GM19240 (cell line): ENCODE results near the gene ATP6V0A4.
"Not testable (repeated sequence)": the region's sequence is repeated elsewhere in the genome, so short reads cannot be mapped to it uniquely, and the experiment has no call there.

Experiments used
- DNase-seq: peaks from one replicate; pipeline ENCODE4 v3.0.0; 2011; ENCODE audit warnings: low spot score; ENCODE audit not compliant: insufficient read length

ATP6V0A4 gene

DNA sequence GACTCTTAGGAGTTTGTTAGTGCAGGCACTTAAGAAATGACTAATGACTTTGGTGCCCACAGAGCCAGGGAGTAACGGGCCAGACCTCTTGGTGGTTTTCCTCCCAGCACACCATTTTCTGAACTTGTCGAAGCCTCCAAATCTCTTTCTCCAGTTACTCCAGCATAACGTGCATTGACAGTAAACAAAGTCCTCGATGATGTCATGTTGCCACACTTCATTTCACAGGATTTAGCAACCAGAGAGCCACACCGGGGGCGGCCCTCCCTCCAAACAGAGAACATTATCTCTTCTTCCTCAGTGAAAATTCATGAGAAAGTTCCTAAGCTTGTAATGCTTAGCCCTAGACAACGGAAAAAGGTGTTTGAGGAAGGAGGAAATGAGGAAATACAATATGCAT, 92.8 kb downstream of the ATP6V0A4 start:
- no peak for DNase-seq

DNA sequence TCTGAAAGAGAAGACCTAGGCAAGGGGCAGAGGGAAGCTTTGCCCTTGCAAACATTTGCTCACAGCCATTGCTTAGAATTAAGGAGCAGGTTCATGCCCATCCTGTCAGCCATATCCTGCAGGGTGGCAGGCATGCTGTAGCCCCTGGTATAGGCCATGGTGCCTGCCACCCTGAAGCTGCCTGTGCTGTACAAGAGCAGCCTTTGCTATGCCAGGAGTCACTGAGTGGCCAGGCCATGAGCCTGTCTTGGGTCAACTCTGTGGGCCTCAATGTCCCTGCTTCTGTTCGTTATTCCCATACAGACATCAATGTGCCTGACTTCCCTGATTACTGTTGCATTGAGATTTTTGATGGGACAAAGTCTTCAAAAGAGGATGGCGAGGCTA, 96.5 kb downstream of the ATP6V0A4 start:
- no peak for DNase-seq

DNA sequence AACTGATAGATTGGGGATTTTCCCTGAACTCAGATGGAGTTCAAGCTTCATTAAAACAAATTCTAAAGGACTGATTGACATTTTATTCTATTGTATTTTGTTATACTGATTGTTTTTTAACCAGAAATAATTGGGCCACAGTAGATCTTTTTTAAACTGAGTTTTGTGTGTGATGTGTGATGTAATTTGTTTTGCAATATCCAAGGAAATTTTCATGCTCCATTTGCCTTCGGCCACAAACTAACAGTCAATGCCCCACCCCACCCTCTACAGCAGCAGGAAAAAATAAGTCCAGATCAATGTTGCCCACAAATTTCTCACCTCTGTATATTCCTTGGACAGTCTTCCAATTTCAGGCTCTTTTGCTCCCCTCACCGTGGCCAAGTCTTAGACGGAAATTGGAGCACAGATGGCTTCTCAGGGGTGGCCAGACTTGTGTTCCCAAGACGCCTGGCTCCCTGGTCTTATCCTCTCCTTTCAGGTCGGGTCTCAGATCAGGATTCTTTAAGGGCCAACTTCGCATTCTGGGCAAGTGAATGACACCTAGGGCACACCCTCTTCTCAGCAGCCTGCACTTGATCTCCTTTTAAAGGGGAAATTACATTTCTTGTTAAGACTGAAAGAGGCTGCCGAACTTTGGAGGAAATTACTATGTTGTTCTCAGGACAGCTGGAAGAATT, 97.0 kb downstream of the ATP6V0A4 start, which contains the start of gene SVOPL:
TSS of gene SVOPL (minus strand) at position 506 of the 680 bp plus-strand sequence. CDS start 22,317 bp downstream, outside the sequence.
- DNase-seq = no peak

DNA sequence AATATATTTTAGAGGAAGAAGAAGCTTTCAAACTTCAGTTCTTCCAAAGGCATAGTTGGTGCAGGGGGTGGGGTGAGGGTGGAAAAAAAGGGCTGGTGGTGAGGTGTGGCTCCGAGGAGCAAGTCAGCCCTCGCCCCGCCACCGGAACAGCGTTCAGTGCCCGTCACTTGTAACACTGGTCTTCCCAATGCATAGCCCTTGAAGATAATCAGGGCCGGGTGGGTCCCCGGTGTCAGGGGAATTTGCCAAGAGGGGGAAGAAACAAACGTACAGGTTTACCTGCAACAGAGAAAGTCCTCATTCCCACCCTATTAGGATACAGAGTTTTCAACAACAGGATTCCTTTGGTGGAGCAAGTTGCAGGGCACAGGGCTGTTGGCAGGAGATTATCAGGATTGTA, 98.3 kb downstream of the ATP6V0A4 start:
- no peak for DNase-seq

DNA sequence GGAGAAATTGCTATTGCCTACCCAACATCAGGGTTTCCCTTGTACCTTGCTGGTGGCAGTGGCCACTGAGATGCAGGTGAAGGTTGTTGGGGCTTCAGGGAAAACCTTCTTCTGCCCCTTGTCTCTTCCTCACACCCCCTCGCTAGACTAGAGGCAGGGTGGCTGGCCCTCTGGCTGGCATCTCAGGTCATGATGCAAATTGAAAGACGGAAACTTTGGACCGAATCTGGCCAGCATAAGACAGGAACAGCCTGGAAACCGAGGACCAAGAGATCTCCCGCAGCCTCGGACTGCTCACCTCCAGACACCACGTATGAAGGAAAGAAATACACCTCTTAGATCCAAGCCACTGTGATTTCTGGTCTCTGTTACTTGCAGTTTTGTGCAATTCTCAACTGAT, 99.7 kb downstream of the ATP6V0A4 start:
- no peak for DNase-seq

DNA sequence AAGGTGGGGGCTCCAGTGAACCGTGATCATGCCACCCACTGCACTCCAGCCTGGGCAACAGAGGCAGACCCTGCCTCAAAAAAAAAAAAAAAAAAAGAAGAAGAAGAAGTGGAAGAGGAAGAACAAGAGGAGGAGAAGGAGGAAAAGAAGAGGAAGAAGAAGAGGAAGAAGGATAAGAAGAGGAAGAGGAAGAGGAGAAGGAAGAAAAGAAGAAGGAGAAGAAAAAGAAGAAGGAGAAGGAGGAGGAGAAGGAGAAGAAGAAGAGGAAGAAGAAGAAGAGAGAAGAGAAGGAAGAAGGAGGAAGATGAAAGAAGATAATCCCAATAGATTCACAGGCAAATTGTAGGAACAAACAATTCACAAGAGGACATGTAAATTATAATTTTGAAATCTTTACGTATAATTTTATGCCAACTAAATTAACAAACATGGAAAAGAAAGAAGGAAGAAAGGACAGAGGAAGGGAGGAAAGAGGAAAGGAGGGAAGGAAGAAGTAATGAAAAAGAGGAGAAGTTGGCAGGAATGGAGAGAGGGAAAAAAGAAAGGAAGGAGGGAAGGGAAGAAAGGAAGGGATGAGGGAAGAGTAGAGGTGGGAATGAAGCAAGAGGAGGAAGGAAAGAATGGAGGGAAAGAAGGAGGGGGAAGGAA, 100.3 kb downstream of the ATP6V0A4 start:
- no peak for DNase-seq

DNA sequence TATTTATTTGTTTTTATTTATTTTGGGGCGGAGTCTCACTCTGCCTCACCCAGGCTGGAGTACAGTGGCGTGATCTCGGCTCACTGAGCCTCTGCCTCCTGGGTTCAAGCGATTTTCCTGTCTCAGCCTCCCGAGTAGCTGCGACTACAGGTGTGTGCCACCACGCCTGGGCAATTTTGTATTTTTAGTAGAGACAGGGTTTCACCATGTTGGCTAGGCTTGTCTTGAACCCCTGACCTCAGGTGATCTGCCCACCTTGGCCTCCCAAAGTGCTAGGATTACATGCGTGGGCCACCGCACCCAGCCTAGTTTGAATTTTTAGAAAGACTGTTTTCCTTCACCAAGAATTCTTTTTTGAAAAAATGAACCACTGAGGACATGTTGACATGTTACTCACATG, 102.2 kb downstream of the ATP6V0A4 start:
- not testable (repeated sequence) for DNase-seq

DNA sequence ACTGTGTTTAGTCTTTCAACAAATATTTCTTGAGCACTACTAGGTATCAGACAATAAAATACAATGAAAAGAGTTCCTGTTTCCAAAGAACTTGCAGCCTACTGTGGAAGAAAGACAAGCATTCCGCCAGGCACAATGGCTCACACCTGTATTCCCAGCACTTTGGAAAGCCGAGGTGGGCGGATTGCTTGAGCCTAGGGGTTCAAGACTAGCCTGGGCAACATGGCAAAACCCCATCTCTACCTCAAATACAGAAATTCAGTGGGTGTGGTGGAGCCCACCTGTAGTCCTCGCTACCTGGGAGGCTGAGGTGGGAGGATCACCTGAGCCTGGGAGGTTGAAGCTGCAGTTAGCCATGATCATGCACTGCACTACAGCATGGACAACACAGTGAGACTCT, 102.9 kb downstream of the ATP6V0A4 start:
- no peak for DNase-seq

DNA sequence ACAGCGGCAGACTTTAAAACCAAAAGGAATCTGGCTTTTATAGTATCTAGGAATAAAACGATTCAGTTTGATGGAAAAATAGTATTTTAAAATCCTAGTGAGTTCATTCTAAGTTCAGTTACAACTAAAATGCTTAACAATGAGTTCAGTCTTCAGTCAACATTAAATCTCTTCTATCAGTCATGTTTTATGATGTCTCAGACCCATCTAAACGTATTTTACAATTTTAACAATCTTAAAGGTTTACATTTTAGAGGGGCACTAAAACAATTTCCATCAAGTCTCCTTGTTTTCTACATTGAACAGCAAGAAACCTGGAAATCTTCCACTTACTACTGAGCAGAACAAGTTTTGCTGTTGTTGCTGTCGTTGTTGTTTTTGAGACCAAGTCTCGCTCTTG, 106.8 kb downstream of the ATP6V0A4 start:
- DNase-seq = no peak

DNA sequence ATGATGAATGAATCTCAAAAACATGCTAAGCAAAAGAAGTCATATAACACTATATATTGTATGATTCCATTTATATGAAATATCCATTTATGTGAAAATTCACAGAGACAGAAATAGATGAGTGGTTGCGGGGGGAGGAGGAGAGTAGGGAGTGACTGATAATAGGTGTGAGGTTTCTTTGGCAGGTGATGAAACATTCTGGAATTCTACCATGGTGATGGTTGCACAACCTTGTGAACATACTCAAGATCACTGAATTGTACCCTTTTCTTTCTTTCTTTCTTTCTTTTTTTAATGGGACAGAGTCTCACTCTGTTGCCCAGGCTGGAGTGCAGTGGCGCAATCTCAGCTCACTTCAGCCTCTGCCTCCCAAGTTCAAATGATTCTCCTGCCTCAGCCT, 107.5 kb downstream of the ATP6V0A4 start:
- no peak for DNase-seq

DNA sequence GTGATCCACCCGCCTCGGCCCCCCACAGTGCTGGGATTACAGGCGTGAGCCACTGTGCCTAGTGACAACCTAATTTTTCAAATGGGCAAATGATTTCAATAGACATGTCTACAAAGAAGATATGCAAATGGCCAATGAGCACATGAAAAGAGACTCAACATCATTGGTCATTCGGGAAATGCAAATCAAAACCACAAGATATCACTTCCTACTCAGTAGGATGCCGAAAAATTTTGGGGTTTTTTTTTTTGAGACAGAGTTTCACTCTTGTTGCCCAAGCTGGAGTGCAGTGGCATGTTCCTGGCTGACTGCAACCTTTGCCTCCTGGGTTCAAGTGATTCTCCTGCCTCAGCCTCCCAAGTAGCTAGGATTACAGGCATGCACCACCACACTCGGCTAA, 110.0 kb downstream of the ATP6V0A4 start:
- DNase-seq = not testable (repeated sequence)

DNA sequence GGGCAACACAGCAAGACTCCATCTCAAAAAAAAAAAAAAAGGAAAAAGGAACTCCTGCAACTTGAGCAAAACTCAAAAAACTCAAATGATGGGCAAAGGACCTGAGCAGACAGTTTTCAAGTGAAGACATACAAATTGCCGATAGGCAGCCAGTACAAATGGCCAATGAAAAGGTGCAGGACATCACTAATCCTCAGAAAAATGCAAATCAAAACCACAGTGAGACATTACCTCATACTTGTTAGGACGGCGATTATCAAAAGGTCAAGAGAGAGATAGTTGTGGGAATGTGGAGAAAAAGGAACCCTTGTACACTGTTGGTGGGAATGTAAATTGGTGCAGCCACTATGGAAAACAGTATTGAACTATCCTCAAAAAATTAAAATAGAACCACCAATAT, 113.7 kb downstream of the ATP6V0A4 start:
- DNase-seq = no peak

DNA sequence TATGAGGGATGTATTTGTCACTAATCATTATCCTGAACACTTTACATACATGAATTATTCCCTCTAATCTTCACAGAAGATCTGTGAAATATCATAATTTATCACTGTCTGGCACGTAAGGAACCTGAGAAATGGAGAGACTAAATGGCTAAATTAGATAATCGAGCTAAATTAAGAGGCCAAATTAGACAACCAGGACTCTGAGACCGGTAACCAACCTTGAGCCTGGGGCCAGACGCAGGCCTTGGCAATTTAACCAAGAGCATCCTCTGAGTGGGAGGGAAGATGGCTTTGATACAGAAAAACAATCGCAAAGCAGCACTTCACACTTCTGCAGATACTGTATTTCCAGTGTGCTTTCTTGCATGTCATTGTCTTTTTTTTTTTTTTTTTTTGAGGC, 118.2 kb downstream of the ATP6V0A4 start:
- no peak for DNase-seq

DNA sequence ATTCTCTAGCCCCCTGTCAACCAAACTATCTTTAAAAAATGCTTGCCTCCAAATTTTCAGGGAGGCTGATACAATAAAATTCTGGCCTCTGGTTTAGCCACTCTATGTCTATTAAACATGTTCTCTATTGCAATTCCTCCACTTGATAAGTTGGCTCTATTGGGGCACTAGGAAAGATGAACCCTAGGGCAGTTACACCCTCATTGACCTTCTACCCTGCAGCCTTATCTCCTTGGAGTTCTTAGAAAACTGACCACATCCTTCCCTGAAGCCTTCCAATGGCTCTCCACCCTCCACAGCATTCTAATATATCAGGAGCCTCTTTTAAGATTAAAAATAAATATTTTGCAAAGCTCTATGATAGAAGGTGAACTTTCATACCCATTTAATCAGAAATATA, 127.4 kb downstream of the ATP6V0A4 start:
- DNase-seq = no peak

DNA sequence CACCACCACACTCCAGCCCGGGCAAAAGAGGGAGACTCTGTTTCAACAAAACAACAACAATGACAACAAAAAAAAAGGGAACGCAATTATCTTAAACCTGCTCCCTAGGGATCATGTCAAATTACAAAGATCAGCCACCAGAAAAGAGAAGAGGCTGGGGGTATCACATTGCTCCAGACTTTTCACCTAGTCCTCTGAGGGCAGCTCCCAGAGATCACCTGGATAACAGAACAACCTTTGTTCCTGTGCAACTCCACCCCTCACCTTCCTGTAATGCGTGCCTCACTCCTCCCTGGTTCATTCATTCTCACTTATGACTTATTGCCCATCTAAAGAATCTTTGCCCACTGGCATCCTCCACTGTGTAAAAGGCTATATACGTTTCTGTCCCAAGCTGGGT, 128.6 kb downstream of the ATP6V0A4 start:
- no peak for DNase-seq

DNA sequence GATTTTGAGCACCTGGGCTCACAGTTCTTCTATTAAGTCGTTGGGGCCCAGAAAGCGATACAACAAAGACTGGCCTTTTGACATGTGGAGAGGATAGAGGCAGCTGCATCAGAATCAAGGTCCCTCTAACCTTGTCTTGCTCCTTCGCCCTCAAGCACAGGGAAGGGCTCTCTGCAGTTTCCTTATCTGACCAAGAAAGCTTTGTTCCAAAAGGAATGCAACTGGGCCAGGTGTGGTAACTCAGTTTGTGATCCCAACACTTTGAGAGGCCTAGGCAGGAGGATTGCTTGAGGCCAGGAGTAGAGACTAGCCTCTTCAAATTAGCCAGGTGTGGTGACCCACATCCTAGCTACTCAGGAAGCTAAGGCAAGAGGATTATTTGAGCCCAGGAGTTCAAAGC, 129.1 kb downstream of the ATP6V0A4 start:
- DNase-seq = no peak

DNA sequence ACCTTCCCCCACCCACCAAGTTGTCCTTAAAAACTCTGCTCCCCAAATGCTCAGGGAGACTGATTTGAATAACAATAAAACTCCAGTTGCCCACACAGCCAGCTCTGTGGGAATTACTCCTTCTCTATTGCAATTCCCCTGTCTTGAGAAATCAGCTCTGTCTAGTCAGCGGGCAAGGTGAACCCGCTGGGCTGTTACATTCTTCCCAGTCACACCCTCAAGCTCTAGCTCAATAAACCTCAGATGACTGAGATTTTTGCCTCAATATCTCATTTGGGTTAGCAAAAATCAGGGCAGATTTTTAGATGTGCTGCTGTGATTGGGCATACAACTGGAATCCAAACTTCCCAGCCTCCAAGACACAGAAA, 129.8 kb downstream of the ATP6V0A4 start:
- no peak for DNase-seq

DNA sequence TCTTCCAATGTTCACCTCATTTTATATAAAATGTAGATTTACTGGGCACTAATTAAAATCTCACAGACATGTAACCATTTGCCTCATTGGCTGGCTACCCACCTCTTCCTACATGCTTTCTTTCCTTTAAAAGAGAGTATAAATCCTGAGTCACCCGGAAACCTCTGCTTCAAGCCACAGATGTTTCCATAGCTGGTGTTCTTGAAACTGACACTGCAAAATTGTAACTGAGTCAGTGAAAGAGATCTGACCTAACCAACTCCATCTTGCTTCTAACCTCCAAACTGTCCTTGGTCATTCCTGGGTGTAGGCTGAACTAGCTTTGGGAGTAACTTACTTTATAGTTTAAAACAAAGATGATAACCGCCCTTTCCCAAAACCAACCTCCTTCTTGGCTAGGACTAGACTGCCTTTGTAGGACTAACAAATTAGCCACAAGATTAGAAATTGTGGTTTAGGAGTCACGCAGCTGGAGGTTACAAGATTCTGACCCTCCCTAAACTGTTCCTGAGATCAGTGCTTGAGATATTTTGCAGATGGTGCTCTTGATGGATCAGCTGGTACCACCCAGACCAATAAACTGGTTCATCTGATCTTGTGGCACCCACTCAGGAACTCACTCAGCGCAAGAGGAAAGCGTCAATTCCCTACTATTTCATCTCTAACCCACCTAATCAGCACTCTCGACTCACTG, 130.3 kb downstream of the ATP6V0A4 start:
- DNase-seq = no peak

DNA sequence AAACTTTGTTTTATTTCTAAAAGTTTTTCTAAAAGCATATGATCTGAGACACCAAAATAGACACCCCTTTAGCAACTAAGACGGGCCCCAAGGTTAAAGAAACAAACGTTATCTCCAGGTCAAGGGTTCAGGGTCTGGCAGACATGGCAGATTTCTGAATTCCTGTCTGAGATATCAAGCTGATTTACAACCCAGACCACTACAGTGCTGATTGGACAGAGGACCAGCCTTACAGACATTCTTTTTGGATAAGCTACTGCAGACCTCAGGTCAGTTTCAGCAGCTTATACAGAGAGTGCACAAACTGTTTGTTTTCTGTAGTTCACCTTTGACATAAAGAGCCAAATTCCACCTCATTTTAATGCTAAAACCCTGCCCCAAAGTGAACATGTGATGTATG, 131.6 kb downstream of the ATP6V0A4 start:
- no peak for DNase-seq

DNA sequence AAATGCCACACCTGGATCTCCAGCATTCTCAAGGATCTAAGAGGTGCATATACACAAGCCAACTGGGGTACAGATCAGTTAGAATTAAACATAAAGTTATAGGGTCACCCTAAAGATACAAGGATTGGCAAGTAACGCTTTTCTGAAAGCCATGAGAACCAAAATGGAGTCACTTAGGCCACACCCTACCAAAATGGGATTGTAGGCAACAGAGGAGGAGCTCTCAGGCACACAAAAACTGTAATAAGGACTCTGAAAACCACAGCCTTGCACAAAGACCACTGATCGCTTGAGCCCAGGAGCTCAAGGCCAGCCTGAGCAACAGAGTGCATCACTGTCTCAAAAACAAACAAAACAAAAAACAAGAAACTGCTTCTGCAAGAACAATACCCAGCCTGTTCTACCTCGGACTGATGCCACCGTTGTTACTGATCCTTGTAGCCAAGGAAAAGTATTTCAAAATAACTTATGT, 132.3 kb downstream of the ATP6V0A4 start:
- no peak for DNase-seq

DNA sequence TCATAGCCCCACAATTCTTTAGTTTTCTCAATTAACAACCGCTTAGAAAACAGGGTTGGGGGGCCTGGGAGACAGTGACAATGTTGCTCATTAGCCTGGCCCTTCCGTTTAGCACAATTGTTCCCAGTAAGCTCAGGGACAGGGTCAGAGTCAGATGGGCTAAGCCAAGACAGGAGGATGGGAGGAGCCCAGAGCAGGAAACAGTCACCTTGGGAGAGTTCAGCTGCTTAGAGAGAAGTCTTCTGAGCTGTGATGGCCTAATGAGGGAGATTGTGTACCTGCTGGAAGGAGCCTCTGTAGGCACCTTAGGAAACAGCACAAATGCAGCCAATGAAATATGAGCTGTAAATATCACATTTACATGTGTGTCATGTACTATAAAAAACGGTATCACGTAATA, 132.7 kb downstream of the ATP6V0A4 start:
- DNase-seq = no peak
